ENCODE data around the gene KLHDC2. TPM values are rescaled to one million over a fixed set of nuclear protein-coding genes. Genes with fewer than 3 reads are reported as not detected.
"Not testable (repeated sequence)": the region's sequence is repeated elsewhere in the genome, so short reads cannot be mapped to it uniquely, and the experiment has no call there.

The KLHDC2 gene
- total RNA-seq, 1 donor = 74.1 TPM

DNA sequence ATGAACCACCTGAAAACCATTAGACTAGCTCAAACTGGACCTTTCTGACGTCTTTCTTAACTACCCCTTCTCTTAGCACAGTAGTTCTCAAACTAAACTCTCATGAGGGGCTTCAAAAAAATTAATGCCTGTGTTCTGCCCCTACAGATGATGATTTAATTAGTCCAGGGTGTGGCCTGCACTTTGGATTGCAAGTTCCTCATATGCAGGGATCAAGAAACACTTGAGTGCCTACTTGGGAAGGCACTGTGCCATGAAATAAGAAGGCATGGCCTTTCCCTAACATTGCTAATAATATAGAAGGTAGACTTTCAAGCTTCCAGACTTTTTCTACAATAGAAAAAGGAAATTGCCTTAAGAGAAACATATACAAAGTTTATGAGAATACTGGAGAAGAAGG lies 22.8 kb upstream of the KLHDC2 start:
- H3K4me3 ChIP-seq (ENCODE audit: low read depth, low read length) = no peak overlapping the region
- DNase-seq (ENCODE audit: low read depth) = no peak
- TF ChIP-seq, protein P1, sequence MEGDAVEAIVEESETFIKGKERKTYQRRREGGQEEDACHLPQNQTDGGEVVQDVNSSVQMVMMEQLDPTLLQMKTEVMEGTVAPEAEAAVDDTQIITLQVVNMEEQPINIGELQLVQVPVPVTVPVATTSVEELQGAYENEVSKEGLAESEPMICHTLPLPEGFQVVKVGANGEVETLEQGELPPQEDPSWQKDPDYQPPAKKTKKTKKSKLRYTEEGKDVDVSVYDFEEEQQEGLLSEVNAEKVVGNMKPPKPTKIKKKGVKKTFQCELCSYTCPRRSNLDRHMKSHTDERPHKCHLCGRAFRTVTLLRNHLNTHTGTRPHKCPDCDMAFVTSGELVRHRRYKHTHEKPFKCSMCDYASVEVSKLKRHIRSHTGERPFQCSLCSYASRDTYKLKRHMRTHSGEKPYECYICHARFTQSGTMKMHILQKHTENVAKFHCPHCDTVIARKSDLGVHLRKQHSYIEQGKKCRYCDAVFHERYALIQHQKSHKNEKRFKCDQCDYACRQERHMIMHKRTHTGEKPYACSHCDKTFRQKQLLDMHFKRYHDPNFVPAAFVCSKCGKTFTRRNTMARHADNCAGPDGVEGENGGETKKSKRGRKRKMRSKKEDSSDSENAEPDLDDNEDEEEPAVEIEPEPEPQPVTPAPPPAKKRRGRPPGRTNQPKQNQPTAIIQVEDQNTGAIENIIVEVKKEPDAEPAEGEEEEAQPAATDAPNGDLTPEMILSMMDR (IDR thresholded peaks at IDR 0.05; ENCODE audit: insufficient read depth, low read length) = no peak

DNA sequence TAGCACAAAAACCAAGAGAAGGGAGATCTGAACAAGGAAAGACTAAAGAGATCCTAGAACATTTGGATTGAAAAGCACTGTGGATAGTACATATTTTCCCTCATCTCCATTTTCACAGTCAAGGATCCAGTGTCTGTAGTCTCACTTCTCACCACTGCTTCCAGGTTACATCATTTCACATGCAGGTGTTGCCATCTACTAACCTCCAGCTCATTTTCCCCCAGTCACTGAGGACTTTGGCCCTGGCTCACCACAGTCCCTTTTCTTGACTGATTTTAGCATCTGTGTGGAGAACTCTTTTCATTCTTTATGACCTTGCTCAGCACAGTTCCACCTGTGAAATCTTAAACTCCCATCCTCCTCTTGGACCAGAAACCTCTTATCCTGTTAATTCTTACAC lies 21.5 kb upstream of the KLHDC2 start:
- not testable (repeated sequence) for DNase-seq (ENCODE audit: low read depth); H3K4me3 ChIP-seq (ENCODE audit: low read depth, low read length)

DNA sequence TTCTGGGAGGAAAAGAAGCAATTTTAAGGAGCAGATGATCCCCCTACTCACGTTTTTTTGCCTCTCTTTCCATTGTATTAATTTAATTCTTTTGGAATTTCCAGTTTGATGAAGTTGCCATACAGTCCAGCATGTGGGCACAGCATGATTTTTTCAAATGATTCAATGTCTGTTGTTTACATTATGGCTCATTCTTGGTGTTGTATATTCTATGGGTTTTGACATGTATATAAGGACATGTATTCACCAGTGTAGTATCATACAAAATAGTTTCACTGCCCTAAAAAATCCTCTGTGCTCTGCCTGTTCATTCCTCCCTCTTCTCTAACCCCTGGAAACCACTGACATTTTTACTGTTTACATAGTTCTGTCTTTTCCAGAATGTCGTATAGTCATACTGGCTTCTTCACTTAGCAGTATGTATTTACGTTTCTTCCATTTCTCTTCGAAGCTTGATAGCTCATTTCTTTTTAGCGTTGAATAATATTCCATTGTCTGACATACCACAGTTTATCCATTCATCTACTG lies 13.3 kb upstream of the KLHDC2 start:
- no peak overlapping the region for H3K4me3 ChIP-seq (ENCODE audit: low read depth, low read length)
- DNase-seq (ENCODE audit: low read depth) = no peak
- TF ChIP-seq, protein P1 (IDR thresholded peaks at IDR 0.05; ENCODE audit: insufficient read depth, low read length) = no peak

DNA sequence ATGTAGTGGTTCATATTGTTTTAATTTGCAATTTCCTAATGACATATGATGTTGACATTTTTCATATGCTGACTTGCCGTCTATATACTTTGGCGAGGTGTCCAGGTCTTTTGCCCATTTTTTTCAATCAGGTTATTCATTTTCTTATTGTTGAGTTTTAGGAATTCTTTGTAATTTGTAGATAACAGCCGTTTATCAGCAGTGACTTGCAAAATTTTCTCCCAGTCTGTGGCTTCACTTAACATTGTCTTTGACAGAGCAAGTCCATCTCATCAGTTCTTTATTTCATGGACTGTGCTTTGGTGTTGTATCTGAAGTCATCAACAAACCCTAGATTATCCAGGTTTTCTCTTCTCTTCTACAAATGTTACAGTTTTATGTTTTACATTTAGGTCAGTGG lies 12.6 kb upstream of the KLHDC2 start:
- TF ChIP-seq, protein P1 (IDR thresholded peaks at IDR 0.05; ENCODE audit: insufficient read depth, low read length) = no peak
- DNase-seq (ENCODE audit: low read depth) = peak; percentile 41
- H3K4me3 ChIP-seq (ENCODE audit: low read depth, low read length) = no peak overlapping the region

DNA sequence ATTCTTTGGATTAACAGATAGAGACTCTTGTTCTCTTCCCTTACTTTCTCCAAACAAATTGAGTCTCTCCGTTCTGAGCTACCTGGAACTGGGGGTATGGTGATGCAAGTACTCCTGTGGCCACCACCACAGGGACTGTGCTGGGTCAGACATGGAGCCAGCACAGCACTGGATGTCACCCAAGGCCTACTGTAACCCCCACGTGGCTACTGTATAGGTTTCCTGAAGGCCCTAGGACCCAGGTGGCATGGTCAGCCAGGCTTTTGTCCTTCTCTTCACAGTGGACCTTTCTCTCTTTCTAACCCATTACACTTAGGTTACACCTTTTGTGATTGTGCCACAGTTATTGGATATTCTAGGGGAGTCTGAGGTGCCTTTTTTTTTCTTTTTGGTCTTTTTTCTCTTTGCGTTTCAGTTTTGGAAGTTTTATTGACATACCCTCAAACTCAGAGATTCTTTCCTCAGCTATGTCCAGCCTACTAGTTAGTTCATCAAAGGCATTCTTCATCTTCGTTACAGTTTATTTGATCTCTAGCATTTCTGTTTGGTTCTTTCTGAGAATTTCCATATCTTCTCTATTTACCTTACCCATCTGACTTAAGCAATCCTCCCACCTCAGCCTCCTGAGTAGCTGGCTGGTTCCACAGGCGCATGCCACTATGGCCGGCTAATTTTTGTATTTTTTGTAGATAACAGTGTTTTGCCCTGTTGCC lies 6.0 kb upstream of the KLHDC2 start:
- TF ChIP-seq, protein P1 (IDR thresholded peaks at IDR 0.05; ENCODE audit: insufficient read depth, low read length) = no peak

DNA sequence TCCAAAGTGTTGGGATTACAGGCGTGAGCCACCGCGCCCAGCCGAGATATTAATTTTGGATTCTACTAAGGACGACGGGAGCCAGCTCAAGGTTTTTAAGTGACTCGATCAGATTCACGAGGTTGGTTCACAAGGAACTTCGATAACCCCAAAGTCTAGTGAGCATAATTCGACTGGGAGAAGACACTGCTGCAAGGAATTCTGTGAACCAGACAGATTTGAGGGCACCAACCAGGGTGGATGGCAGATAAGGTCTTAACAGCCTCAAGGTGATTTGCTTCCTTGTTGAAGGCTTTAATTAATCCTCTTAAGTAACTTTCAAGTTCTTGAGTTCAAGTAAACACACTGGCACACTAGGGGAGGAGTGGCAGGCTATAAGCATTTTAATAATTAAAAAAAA lies 1.1 kb upstream of the KLHDC2 start:
- TF ChIP-seq, protein P1 (IDR thresholded peaks at IDR 0.05; ENCODE audit: insufficient read depth, low read length) = no peak
- DNase-seq (ENCODE audit: low read depth) = no peak
- H3K4me3 ChIP-seq (ENCODE audit: low read depth, low read length) = peak overlapping the region; percentile 67

More for the DNA sequence above, 6.0 kb upstream of the KLHDC2 start:
- H3K4me3 ChIP-seq (ENCODE audit: low read depth, low read length) = no peak overlapping the region
- DNase-seq (ENCODE audit: low read depth) = no peak

DNA sequence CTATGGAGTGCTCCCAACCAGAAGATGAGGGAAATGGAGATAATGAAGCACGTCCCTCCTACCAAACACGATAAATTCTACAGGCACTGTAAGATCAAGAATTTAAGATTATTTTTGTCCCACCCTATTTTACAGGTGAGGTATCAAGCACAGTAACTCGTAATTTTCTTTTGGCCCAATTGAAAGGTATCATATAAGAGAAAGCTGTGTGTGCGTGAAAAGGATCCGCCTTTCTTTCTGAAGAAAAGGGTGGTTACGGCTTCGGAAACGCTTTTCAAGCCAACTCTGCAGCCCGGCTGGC lies 733 bp upstream of the KLHDC2 start:
- DNase-seq (ENCODE audit: low read depth) = no peak
- TF ChIP-seq, protein P1 (IDR thresholded peaks at IDR 0.05; ENCODE audit: insufficient read depth, low read length) = no peak
- H3K4me3 ChIP-seq (ENCODE audit: low read depth, low read length) = peak overlapping the region; percentile 67

All from fibroblast of the aortic adventitia (primary cell).